SH-SY5Y (cell line): Measurements from ENCODE around the gene TMEM266.

ENCODE experiments used
- GATA2 ChIP-seq: IDR thresholded peaks from 2 replicates; pipeline ENCODE4 v1.6.1; 2011; ENCODE audit warnings: mild to moderate bottlenecking, low read depth, low read length
- GATA3 ChIP-seq: IDR thresholded peaks from 2 replicates; pipeline ENCODE4 v1.6.1; 2011; ENCODE audit warnings: low read depth, mild to moderate bottlenecking, low read length, moderate library complexity

- TF ChIP-seq GATA2 (no peak), GATA3 (no peak)
Measured at GRCh38 chr15:76235186-76235826, 175.5 kb downstream of the TMEM266 start.
